Liver (tissue), 3 donors: ENCODE results near the gene INPP5A.

Experiments used
- ATF3 ChIP-seq: IDR thresholded peaks from 2 replicates; pipeline ENCODE4 v1.6.1; 2016; ENCODE audit warnings: antibody characterized with exemption
- RAD21 ChIP-seq, 2 donors: IDR thresholded peaks; 2 replicates each; pipeline ENCODE4 v1.6.1; 2016; ENCODE audit warnings: antibody characterized with exemption in 2 of 2, mild to moderate bottlenecking in 2 of 2
- TAF1 ChIP-seq: conservative IDR thresholded peaks from 2 replicates; pipeline ENCODE4 v1.6.1; 2016; ENCODE audit warnings: antibody characterized with exemption, mild to moderate bottlenecking
- TF ChIP-seq, protein P1 (sequence below): fragments of 150-350 bp; IDR thresholded peaks from 2 replicates; pipeline ENCODE4 v1.5.1; 2017; ENCODE audit warnings: improper control_type of control experiment, low read depth, low read length; ENCODE audit not compliant: missing input control
- TF ChIP-seq, protein P2 (sequence below): IDR thresholded peaks from 2 replicates; pipeline ENCODE4 v1.6.1; 2016; ENCODE audit warnings: antibody characterized with exemption, mild to moderate bottlenecking
- donor health status: healthy.
- donor health status: healthy.

GRCh38 chr10:132697578-132698200, 160.1 kb downstream of the INPP5A start:
- TF ChIP-seq, protein P1, sequence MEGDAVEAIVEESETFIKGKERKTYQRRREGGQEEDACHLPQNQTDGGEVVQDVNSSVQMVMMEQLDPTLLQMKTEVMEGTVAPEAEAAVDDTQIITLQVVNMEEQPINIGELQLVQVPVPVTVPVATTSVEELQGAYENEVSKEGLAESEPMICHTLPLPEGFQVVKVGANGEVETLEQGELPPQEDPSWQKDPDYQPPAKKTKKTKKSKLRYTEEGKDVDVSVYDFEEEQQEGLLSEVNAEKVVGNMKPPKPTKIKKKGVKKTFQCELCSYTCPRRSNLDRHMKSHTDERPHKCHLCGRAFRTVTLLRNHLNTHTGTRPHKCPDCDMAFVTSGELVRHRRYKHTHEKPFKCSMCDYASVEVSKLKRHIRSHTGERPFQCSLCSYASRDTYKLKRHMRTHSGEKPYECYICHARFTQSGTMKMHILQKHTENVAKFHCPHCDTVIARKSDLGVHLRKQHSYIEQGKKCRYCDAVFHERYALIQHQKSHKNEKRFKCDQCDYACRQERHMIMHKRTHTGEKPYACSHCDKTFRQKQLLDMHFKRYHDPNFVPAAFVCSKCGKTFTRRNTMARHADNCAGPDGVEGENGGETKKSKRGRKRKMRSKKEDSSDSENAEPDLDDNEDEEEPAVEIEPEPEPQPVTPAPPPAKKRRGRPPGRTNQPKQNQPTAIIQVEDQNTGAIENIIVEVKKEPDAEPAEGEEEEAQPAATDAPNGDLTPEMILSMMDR: no peak
- TF ChIP-seq, protein P2, sequence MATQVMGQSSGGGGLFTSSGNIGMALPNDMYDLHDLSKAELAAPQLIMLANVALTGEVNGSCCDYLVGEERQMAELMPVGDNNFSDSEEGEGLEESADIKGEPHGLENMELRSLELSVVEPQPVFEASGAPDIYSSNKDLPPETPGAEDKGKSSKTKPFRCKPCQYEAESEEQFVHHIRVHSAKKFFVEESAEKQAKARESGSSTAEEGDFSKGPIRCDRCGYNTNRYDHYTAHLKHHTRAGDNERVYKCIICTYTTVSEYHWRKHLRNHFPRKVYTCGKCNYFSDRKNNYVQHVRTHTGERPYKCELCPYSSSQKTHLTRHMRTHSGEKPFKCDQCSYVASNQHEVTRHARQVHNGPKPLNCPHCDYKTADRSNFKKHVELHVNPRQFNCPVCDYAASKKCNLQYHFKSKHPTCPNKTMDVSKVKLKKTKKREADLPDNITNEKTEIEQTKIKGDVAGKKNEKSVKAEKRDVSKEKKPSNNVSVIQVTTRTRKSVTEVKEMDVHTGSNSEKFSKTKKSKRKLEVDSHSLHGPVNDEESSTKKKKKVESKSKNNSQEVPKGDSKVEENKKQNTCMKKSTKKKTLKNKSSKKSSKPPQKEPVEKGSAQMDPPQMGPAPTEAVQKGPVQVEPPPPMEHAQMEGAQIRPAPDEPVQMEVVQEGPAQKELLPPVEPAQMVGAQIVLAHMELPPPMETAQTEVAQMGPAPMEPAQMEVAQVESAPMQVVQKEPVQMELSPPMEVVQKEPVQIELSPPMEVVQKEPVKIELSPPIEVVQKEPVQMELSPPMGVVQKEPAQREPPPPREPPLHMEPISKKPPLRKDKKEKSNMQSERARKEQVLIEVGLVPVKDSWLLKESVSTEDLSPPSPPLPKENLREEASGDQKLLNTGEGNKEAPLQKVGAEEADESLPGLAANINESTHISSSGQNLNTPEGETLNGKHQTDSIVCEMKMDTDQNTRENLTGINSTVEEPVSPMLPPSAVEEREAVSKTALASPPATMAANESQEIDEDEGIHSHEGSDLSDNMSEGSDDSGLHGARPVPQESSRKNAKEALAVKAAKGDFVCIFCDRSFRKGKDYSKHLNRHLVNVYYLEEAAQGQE: no peak
- TF ChIP-seq ATF3: no peak
- no peak for TF ChIP-seq TAF1
- no peak for TF ChIP-seq RAD21 (IDR thresholded peaks at IDR 0.05)
